Neural crest cell (in vitro differentiated cells): Measurements from ENCODE around the gene HSPA8. TPM values are rescaled to one million over a fixed set of nuclear protein-coding genes. Genes with fewer than 3 reads are reported as not detected.

Experiments used
- DNase-seq: peaks from one replicate; pipeline ENCODE4 v3.0.0; 2021; ENCODE audit warnings: low read depth, mixed read lengths, low spot score
- H3K27ac Mint-ChIP-seq: one replicate; pipeline ENCODE4 v1.8.0; 2021; ENCODE audit warnings: mild to moderate bottlenecking, mixed read lengths; ENCODE audit not compliant: unreplicated experiment
- H3K27me3 Mint-ChIP-seq: 2 replicates; pipeline ENCODE4 v1.8.0; 2021; ENCODE audit warnings: low read depth, mild to moderate bottlenecking, mixed read lengths
- H3K36me3 Mint-ChIP-seq: 2 replicates; pipeline ENCODE4 v1.8.0; 2021; ENCODE audit warnings: low read depth, mild to moderate bottlenecking, mixed read lengths
- H3K4me1 Mint-ChIP-seq: 2 replicates; pipeline ENCODE4 v1.8.0; 2021; ENCODE audit warnings: mixed read lengths
- H3K4me3 Mint-ChIP-seq: one replicate; pipeline ENCODE4 v1.8.0; 2021; ENCODE audit warnings: mild to moderate bottlenecking, mixed read lengths
- H3K9me3 Mint-ChIP-seq: 2 replicates; pipeline ENCODE4 v1.8.0; 2021; ENCODE audit warnings: mixed read lengths
- CTCF ChIP-seq: fragments of 200-600 bp; sonication (generic); conservative IDR thresholded peaks from 2 replicates; pipeline ENCODE4 v1.5.0; 2021; ENCODE audit warnings: antibody characterized with exemption, mild to moderate bottlenecking
- total RNA-seq: library from RNA; stranded (reverse); gene quantifications from 2 replicates; pipeline ENCODE4 v1.2.1, GENCODE V29; 2021

The HSPA8 gene
- total RNA-seq, 1 donor from 2014 or later, result 1,559 TPM

GRCh38 chr11:123086305-123086704 lies 24.4 kb upstream of the HSPA8 start:
- peaks cover 4% of the 10 kb centered on the region for H3K36me3 Mint-ChIP-seq
- DNase-seq, result no peak
- TF ChIP-seq CTCF, result no peak
- peaks cover 5% of the 10 kb centered on the region for H3K4me1 Mint-ChIP-seq
- no peak overlapping the region for H3K27ac Mint-ChIP-seq
- H3K9me3 Mint-ChIP-seq, result peaks cover 4% of the 10 kb centered on the region
- H3K4me3 Mint-ChIP-seq, result no peak overlapping the region
- H3K27me3 Mint-ChIP-seq, result no peaks in the 10 kb centered on the region

GRCh38 chr11:123085497-123085896 lies 23.6 kb upstream of the HSPA8 start:
- peaks cover 5% of the 10 kb centered on the region for H3K4me1 Mint-ChIP-seq
- TF ChIP-seq CTCF, result no peak
- no peak for DNase-seq
- H3K27ac Mint-ChIP-seq, result no peak overlapping the region
- peaks cover 4% of the 10 kb centered on the region for H3K36me3 Mint-ChIP-seq
- no peak overlapping the region for H3K4me3 Mint-ChIP-seq
- H3K27me3 Mint-ChIP-seq, result no peaks in the 10 kb centered on the region
- H3K9me3 Mint-ChIP-seq, result peaks cover 4% of the 10 kb centered on the region

GRCh38 chr11:123084454-123084853 lies 22.5 kb upstream of the HSPA8 start:
- H3K27ac Mint-ChIP-seq, result no peak overlapping the region
- no peak for DNase-seq
- peaks cover 5% of the 10 kb centered on the region for H3K4me1 Mint-ChIP-seq
- peaks cover 4% of the 10 kb centered on the region for H3K9me3 Mint-ChIP-seq
- no peak overlapping the region for H3K4me3 Mint-ChIP-seq
- H3K36me3 Mint-ChIP-seq, result peaks cover 4% of the 10 kb centered on the region
- H3K27me3 Mint-ChIP-seq, result no peaks in the 10 kb centered on the region
- no peak for TF ChIP-seq CTCF

- DNase-seq, result no peak
- Mint-ChIP-seq H3K27me3 (no peaks in the 10 kb centered on the region), H3K4me3 (no peak overlapping the region), H3K4me1 (peaks cover 5% of the 10 kb centered on the region), H3K9me3 (peaks cover 4% of the 10 kb centered on the region), H3K36me3 (peaks cover 4% of the 10 kb centered on the region), H3K27ac (no peak overlapping the region)
- no peak for TF ChIP-seq CTCF
Observed at GRCh38 chr11:123083623-123084029, 21.7 kb upstream of the HSPA8 start.

GRCh38 chr11:123082977-123083376 lies 21.0 kb upstream of the HSPA8 start:
- Mint-ChIP-seq H3K27ac (no peak overlapping the region), H3K9me3 (peaks cover 4% of the 10 kb centered on the region), H3K4me1 (peaks cover 5% of the 10 kb centered on the region), H3K27me3 (no peaks in the 10 kb centered on the region), H3K4me3 (no peak overlapping the region), H3K36me3 (peaks cover 4% of the 10 kb centered on the region)
- TF ChIP-seq CTCF, result no peak
- DNase-seq, result no peak

GRCh38 chr11:123080015-123080414 lies 18.1 kb upstream of the HSPA8 start:
- TF ChIP-seq CTCF, result no peak
- H3K27me3 Mint-ChIP-seq, result no peaks in the 10 kb centered on the region
- H3K4me3 Mint-ChIP-seq, result no peak overlapping the region
- DNase-seq, result no peak
- peaks cover 4% of the 10 kb centered on the region for H3K9me3 Mint-ChIP-seq
- peaks cover 5% of the 10 kb centered on the region for H3K4me1 Mint-ChIP-seq
- peaks cover 4% of the 10 kb centered on the region for H3K36me3 Mint-ChIP-seq
- H3K27ac Mint-ChIP-seq, result no peak overlapping the region
